NCI-H345 (cell line): ENCODE data around the gene POLR3GL.
"Not testable (repeated sequence)": the region's sequence is repeated elsewhere in the genome, so short reads cannot be mapped to it uniquely, and the experiment has no call there.

ENCODE experiments used
- DNase-seq: peaks from one replicate; lab custom pipeline; 2025; lab: John Stamatoyannopoulos, UW

POLR3GL gene

GRCh38 chr1:146020058-146021049 lies 55.9 kb downstream of the POLR3GL start:
- DNase-seq, result no peak

GRCh38 chr1:146021050-146021445 lies 56.6 kb downstream of the POLR3GL start:
- DNase-seq, result no peak

GRCh38 chr1:146021622-146022402 lies 57.3 kb downstream of the POLR3GL start, which contains the start of gene HJV:
Gene HJV (minus strand): TSS chr1:146021735. CDS start chr1:146020231, 1,504 bp downstream.
- DNase-seq, result no peak

GRCh38 chr1:146022403-146023127 lies 58.1 kb downstream of the POLR3GL start:
- DNase-seq, result no peak

GRCh38 chr1:146025787-146026495 lies 61.5 kb downstream of the POLR3GL start:
- DNase-seq, result not testable (repeated sequence)

- DNase-seq, result not testable (repeated sequence)
These were observed 62.2 kb downstream of the POLR3GL start for GRCh38 chr1:146026650-146027049.
